LHCN-M2 (cell line): ENCODE measurements around the gene STARD10. TPM values are rescaled to one million over a fixed set of nuclear protein-coding genes. Genes with fewer than 3 reads are reported as not detected.

ENCODE experiments used
- DNase-seq: peaks from one replicate; pipeline ENCODE4 v3.0.0-alpha.2; 2012; ENCODE audit warnings: low read depth
- total RNA-seq: library from RNA; depleted of rRNA; stranded (reverse); fragments of >200 nt; gene quantifications from 2 replicates; pipeline ENCODE4 v1.2.3, GENCODE V29; 2014

STARD10 gene
- total RNA-seq, 1 experiment from 2014 or later, result 3.2 TPM

DNA sequence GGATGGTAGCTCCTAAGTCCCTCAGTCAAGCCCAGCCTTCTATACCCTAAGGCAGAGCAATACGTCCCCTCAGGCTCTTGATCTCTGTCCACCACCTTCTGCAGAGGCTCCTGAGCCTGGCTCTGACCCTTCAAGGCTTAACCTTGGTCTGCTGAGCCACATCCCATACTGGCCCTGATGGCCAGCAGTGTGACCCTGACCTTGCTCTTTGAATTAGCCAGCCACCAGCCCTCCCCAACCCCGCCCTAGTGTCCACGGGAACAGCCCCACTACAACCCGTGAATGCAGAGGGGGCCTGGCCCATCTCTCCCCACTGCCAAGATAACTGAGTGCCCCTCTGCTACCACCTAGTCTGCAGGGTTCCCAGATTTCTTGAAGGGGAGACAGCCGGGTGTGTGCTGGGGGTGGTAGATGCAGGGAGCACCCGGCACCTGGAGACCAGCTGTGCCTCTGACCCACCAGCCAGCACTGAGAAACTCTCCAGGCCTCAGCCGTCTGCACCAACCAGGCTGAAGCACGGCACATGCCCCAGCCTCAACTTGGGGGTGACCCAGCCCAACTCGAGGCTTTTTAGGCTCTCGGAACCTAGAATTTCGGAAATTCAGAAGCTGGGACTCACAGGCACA is 47.8 kb downstream of the STARD10 start:
- no peak for DNase-seq

DNA sequence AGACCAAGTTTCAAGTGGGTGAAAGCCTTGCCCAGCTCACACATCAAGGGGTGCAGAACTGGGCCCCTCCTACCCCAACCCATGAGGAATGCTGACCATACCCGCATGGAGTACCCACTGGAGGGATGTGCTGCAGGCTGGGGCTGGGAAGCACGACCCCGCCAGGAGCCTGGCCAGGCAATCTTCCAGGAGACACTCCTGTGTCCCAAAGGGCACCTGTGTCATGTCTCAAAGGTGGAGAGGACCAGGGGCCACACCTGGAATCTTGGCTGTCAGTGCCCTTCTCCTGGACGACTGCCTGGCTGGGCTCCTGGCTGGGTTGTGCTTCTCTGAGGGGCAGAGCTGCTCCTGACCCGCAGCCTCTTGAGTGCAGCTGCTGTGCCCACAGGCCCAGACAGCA is 48.3 kb downstream of the STARD10 start:
- DNase-seq, result no peak

DNA sequence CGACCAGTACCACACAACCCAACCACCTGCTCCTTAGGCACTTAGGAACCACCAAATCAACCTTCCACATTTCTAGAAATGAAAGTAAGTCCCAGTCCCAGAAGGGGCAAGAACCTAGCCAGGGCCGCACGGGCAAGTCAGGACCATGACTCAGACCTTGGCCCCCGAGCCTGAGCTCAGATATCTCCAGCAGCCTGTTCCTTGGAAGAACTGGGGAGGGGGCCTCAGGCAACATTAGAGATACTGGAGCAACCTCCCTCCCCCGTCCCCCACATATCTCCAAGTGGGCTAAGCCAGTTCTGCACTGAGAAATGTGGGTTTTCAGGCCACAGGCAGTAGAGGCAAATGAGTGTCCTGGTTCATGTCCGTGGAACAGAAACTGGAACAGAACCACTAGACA is 49.4 kb downstream of the STARD10 start:
- DNase-seq, result no peak

DNA sequence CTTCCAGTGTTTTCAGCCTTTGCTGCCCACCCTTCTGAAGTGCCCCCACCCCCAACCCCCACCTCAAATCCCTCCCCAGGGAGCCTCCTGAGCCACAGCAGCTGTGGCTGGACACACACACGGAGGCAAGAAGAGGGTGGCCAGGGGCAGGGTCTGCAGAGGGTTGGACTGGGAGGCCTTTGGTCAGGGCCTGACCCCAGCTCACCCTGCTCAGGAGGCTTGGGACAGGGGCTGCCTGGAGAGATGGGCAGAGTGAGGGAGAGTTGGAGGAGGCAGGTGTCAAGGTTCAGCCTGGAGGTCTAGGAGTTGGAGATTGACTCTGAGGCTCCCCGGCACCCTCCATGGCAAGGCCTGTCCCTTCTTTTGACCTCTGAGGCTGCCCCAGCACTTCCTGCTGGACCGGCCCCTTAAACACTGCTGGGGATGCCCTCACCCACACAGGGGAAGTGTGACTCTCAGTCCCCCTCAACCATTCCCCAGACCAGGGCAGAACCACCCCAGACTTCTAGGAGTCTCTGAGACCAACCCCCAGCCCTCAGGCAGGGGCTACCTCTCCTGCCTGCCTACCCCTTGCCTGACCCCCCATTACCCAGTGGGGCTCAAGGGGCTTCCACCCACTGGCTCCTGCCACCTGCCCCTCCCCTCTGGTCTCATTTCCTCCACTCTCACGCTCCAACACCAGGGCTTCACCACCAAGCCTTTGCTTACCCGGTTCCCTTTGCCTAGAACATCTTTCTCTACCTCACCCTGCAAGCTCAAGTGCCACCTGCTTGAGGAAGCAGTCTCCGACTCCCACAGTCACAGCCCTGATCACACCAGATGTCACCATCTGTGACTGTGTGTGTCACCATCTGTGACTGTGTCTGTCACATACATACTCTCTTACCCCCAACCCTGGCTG is 50.3 kb downstream of the STARD10 start:
- no peak for DNase-seq

DNA sequence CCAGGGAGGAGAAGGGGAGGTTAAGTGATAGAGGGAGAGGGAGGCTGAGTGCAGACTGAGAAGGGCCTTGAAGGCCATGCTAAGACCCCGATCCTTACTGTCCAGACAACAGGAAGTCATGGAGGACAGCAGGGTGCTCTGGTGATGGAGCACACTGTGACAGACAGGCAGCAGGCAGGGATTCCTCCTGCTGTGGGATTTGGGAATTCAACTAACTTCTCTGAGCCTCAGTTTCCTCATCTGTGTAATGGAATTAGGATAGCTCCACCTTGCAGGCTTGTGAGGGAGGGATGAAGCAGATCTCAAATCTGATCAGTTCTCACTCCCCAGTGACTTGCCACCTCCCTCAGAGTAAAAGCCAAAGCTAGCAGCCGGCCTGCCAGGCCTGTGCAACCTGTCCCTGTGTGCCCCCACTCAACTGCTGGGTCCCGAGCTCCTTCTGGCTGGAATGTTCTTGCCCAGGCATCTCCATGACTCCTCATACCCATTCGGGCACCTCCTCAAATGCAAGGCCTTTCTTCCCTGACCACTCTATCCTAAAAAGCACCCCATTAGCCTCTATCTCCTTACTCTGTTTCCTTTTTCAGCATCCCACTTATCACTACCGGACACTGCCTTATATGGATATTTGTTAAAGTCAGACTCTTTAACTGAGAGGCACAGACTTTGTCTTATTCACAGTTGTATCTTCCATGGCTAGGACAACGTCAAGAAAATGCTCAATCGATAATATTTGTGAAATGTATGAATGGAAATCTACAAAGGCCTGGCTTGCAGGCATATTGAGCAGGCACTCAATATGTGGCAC is 51.1 kb downstream of the STARD10 start:
- DNase-seq, result no peak

DNA sequence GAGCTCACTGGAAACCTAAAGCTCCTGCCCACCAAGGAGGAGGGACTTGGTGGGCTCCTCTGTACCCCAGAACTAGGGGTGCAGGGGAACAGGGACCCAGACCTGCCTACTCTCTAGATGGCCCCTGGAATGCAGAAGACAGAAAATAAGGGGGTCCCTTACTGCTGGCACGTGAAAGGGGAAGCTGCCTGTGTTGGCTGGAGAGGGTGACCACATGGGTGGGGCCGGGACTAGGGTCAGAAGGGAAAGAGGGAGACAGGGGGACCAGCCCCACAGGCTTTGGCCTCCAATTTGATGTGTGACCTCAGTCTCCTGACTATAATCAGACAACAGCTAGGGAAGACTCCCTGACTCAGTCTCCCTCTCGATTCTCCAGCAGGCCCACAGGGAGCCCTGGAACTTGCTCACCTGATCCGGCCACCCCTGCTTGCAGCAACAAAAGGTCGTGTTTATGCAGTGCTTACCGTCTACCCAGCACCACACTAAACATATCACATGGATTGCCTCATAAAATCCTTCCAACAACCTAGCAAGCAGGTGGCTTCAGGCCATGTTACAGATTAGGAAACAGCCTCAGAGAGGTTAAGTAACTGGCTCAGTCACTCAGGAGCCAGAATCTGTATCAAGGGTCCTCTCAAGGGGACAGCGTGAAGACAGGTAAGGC is 51.9 kb downstream of the STARD10 start:
- DNase-seq, result no peak

DNA sequence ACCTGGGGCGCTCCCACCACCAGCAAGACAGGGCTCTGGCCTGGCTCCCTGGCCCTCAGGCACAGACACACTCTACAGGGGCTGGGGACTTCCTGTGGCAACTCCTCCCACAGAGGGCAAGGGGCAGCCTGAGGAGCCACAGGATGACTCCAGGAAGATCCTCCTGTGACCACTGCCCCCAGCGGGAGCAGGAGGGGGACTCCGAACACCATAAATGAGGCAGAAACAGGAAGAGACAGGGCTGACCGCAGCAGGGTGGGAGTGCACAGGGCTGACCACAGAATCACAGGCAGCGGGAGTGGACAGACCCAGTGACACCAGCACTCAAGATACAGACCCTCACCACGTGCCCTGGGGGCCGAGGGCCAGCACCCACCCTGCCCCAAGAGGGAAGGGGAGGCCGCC is 52.4 kb downstream of the STARD10 start:
- no peak for DNase-seq

DNA sequence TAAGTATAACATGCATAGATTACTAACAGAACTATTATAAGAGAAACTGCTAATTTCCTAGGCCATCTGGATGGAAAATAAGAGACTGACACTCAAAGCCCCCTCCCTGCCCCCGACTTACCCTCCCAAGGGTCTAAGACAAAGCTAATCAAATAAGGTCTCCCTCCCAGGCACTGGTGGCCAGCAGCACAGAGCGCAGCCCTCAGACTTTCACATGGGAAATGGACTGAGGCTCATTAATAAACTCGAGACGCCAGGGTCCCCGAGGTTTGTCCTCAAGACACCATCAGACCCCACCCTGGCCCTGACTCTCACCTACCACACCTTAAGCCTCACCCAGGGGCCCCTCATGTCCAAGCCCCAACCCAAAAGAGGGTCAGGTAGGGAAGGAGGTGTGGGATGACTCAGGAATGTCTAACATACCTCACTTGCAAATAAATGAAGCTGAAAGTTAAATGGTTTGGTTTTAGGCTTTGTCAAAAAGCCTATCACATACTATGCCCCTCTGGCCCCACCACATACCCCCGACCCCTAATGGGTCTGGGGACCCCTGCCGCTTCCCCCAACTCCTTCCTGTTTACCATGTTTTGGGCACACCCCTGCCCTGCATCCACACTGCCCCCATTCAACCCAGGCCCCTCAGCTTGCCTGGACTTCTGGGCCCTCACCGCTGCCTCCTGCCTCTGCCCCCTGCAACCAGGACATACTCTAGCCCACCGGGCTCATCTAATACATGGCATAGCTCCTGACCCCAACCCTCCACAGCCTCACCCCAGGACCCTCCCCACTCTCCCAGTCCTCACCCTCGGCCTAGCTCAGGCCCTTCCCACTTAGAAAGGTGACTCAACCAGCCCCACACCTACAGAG is 53.1 kb downstream of the STARD10 start:
- DNase-seq, result no peak

DNA sequence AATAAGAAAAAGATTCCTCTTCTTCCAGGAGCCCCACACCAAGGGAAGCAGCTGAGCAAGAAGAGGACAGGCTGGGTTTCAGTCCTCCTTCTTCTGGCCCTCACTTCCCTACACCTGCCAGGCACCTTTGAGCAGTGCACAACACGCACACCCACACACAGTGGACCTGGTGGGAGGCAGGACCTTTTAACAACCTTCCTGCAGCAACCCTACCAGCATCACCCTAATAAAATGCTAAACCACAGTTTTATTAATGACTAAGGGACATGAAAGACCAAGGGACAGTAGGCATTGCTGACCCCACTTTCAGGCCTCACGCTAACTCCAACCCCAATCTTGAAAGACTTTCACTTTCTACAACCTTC is 53.8 kb downstream of the STARD10 start:
- no peak for DNase-seq

DNA sequence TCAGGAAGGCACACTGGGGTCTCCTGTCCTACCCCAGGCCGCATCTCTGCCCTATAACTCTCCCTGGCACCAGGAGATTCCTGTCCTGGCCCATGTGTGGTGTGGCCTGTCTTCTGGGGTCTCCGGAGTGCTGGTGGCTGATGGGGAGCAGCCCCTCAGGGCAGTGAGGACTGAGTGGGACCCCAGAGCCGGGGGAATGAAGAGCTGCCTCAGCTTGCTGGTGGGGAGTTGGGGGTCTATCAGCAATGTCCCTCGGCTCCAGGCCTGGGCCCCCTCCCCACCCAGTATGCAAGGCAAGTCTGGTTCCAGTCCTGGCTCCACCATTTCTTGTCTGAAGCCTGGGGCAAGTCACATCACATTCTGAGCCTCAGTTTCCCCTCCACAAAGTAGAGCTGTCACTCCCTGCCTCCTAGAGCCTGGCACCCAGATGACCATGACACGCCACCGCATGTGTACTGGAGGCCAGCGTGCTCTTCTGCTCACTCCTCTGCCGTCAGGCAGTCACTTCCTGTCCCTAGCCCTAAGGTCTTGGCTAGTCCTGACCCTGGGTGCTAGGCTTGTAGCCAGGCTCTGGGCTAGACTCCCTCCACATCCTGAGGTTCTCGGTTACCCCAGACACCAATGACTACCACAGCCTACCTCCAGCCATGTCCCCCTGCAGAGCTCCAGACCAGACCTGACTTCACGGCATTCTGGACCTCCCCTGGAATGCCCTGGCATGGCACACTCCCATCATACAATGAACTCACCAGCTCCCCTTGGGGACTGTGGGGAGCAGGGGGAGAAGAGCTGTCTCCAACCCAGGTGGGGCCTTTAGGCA is 54.4 kb downstream of the STARD10 start:
- DNase-seq, result no peak

DNA sequence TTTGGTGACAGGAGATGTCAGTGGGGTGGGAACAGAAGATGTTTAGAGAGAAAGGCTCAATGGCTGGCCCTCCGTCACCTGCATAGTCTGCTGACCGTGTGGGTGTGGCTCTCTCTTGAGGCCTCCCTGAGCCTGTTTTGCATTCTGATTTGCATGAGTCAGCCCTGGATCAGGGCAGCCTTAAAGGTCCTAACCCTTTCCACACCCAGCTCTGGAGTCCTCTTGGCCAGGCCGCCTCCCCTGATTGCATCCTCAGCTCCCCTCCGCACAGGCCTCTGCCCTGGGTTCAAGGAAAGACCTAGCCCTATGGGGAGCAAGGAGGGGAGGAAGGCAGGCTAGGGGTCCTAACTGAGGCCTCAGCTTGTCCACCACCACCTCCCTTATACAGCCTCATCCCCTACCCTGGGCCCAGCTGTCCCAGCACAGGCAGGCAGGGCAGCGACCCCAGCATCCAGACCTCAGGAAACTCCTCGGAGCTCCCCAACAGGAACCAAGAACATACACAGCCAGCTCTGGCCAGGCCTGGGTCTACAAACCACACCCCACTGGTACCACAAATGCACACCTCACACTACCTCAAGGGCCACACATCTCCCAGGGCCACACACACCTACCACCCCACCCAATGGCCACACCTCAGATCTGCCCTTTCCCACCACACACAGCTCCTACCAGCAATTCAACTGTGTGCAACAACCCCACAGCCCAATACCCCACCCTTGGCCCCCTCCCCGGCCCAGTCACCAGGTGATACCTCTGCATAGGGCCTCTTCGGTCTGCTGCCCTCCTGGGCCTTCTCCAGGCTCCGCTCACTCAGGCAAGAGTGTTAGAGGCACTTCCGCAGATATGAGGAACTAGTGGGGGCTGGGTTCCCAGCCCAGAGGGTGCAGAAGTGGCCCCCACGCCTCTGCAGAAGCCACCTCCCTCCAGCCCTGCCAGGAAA is 55.4 kb downstream of the STARD10 start:
- DNase-seq, result peak; percentile 37

DNA sequence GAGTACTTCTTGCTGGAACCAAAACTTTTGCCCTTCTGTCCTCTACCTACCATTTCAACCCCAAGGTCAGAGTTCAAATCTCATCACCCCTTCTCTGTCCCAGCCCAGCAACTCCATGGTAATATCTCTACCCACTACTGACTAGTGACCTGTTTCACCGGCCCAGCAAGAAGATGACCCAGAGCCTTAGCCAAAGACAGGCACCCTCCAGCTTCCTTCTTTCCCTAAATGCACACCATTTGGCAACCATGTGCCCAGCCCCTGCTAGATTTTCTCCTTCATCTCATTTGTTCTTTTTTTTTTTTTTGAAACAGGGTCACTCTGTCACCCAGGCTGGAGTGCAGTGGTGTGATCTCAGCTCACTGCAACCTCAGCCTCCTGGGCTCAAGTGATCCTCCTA is 56.5 kb downstream of the STARD10 start:
- no peak for DNase-seq

DNA sequence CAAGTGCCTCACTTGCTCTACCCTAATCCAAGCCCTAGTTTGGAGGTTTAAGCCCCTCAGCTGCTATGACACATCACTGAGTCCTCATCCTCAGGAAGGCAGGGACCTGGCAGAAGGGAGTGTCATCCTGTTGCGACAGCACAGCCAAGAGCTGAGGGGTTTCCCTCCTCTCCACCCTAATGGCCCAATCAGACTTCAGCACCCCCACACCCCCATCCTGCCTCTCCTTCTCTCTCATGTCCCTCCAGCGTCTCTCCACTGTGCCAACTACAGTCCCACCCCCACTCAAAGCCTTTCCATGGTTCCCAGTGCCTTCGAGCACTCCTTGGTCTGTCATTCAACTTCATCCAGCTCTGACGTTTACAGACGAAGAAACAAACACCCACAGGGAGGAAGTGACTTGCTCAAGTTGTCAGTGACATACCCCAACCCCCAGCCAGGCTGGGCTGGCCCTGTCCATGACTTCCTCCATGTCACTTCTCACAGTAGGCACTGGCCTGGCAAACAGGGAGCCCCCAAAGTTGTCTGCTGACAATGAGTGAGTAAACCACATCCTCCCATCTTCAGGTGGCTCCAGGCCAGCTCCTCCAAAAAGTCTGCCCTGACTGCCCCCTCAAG is 57.3 kb downstream of the STARD10 start:
- DNase-seq, result peak; percentile 65

DNA sequence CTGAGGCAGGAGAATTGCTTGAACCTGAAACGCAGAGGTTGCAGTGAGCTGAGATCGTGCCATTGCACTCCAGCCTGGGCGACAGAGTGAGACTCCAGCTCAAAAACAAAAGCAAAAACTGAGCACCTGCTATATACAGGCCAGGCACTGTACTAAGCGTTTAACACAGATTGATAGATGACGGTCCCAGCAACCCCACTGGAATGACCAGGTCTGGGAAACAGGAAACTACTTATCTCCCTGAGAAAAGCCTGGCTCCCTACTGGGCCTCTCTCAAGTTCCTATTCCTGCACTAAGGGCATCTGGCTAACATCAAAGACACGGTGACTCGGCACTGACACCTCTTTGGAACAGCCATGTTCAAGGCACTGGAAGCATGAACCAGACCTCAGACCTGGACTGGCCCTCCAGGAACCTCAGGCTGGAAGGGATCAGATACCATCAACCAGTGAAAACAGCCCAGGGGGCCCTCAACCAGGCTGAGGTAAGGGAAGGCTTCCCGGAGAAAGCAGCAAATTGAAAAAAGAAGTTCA is 58.3 kb downstream of the STARD10 start:
- peak; percentile 44 for DNase-seq

DNA sequence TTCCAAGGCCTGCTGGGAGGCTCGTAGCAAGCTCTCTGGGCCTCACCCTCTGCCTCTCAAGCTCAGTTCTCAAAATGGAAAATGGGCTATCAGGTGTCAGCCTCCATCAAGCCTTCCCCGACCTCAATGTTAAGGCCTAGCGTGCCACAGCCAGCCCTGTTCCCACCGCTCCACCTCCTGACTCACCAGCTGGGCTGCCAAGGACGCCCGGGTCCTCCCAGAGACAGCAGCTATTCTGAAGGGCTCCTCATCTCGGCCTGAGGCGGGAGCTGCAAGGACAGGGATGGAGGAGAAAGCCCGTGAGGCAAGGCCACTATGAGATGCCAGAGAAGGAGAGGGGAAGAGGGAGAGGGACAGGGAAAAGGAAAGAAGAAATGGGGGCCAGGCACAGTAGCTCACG is 61.5 kb downstream of the STARD10 start:
- peak; percentile 66 for DNase-seq

DNA sequence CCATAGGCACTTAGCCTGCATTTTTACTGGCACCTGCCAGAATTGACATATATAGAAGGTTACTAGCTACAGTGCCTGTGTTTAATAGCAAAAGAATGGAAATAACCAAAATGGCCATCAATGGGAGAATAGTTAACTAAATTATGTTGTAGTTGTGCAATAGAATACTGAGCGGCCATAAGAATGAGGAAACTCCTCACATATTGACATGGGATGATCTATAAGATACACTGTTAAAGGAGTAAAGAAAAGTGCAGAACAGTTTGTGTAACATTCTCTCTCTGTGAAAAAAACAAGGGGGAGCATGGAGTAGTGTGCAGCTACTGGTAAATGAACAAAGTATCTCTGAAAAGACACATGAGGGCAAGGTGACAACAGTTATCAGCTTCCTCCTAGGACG is 63.1 kb downstream of the STARD10 start:
- no peak for DNase-seq

DNA sequence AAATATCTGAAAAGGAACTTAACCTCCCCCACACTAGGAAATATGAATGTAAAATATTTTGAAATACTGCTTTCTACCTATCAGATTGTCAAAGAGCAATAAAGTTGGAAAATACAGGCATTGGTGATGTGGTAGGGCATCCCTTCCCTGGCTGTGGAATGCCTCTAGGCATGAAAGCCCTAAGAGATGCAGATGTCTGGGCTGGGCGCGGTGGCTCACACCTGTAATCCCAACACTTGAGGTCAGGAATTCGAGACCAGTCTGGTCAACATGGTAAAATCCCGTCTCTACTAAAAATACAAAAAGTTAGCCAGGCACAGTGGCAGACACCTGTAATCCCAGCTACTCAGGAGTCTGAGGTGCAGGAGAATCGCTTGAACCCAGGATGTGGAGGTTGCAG is 63.6 kb downstream of the STARD10 start:
- DNase-seq, result no peak

DNA sequence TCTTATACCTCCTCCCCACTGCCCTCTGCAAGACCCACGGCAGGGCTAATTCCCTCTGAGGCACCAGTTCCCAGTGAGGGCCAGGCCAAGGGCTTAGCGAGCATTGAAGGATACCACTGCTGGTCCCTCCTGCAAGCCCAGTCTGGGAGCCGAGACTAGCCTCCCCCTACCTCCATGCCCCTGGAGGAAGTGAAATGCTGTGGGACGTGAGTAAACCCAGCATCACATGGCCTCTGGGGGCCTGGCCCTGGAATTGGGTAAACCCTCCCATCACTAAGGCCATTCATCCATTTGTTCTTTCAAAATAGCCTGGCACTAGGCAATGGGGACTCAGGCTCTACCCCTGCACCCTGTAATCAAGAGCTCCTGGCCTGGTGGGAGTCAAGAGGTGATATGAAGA is 66.3 kb downstream of the STARD10 start:
- DNase-seq, result no peak
